ENCODE data around the gene UMODL1.

UMODL1 gene

DNA sequence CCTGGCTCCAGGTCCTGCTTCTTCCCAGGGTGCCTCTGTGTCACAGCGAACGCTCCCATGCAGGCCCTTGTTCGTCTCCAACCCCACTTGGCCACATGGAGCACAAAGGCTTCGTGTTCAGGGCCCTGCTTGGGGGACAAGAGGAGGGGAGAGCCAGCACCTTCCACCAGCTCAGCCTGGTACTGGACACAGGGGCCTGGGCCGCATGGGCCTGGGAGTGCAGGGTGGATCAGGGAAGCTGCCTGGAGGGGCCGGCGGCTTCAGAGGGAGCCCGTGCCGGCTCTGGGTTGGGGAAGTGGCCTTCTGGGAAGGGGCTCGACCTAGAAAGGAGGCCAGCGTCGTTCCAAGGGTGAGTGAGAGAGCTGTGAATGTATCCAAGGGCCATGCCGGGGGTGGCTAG is 53.0 kb downstream of the UMODL1 start:
- no peak for DNase-seq (ENCODE audit: low spot score)
- TF ChIP-seq, protein P1, sequence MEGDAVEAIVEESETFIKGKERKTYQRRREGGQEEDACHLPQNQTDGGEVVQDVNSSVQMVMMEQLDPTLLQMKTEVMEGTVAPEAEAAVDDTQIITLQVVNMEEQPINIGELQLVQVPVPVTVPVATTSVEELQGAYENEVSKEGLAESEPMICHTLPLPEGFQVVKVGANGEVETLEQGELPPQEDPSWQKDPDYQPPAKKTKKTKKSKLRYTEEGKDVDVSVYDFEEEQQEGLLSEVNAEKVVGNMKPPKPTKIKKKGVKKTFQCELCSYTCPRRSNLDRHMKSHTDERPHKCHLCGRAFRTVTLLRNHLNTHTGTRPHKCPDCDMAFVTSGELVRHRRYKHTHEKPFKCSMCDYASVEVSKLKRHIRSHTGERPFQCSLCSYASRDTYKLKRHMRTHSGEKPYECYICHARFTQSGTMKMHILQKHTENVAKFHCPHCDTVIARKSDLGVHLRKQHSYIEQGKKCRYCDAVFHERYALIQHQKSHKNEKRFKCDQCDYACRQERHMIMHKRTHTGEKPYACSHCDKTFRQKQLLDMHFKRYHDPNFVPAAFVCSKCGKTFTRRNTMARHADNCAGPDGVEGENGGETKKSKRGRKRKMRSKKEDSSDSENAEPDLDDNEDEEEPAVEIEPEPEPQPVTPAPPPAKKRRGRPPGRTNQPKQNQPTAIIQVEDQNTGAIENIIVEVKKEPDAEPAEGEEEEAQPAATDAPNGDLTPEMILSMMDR (IDR thresholded peaks at IDR 0.05; ENCODE audit: extremely low read depth, missing control alignments): no peak

DNA sequence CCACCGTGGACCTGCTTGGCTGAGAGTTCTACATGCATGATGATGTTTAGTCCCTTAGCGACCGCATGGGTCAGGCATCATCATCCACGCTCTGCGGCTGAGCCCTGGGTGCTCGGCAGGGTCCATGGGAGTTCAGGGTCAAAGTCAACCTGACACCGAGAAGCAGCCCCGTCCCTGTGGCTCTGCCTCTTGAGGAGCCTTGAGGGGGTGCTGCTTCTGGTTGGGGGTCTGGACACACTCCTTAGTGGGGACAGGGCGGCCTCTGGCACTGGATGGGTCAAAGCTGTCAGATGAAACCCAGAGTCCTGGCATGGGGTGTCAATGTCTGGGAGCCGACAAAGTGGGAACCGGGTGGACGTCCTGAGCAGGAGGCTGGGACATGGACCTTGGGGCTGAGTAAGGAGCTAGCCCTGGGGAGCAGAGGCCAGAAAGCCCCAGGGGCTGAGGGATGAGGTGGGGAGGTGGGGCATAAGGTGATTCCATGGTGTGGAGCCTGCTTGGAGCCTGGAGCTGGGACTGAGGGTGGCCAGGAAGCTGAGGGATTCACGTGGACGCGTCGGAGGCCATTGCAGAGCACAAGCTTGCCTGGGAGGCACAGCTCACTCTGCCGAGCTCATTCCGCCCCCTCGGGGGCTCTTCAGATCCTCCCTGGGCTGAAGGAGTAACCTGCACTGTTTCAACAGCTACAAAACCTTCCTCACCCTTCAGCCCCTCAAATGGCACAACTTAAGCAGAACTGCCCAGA is 53.9 kb downstream of the UMODL1 start:
- no peak for DNase-seq (ENCODE audit: low spot score)
- TF ChIP-seq, protein P1 (IDR thresholded peaks at IDR 0.05; ENCODE audit: extremely low read depth, missing control alignments): no peak

DNA sequence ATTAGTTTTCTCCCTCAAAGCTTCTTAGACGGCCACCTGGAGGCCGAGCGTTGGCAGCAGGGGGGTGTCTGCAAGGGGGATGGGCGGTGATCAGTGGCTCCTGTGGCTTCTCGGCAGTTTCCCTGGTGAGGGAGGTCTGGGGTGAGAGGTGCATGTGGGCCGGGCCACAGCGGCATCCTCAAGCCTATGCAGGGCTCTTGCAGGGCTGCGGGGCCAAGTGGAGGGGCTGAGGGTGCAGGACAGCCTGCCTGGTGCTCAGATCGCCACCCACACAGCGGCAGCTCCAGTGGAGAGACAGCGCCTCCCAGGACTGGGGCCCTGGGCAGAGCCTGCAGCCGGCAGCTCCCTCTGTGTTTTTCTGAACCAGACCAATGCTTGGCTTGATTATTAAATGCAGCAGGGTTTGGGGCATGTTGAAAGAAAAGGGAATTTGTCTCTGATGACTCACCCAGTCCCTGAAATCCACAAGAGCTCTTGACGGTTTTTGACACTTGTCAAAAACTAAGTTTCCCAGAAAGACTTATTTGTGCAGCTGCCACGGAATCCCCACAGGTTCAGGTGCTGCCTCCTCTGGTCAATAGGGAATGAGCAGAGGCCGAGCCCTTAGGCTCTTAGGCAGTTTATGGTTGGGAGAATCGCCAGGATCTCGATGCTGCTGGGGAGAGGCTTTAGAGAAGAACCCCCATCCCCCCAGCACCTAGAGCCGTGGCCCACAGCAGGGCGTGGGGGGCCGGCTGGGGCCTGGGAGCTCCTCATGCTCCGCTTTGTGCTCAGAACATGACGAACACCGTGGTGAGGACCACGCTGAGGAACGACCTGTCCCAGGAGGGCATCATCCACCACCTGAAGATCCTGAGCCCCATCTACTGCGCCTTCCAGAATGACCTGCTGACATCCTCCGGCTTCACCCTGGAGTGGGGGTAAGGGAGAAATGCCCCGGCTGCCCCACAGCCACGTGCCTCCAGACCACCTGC is 54.7 kb downstream of the UMODL1 start:
- TF ChIP-seq, protein P1 (IDR thresholded peaks at IDR 0.05; ENCODE audit: extremely low read depth, missing control alignments): no peak
- no peak for DNase-seq (ENCODE audit: low spot score)

DNA sequence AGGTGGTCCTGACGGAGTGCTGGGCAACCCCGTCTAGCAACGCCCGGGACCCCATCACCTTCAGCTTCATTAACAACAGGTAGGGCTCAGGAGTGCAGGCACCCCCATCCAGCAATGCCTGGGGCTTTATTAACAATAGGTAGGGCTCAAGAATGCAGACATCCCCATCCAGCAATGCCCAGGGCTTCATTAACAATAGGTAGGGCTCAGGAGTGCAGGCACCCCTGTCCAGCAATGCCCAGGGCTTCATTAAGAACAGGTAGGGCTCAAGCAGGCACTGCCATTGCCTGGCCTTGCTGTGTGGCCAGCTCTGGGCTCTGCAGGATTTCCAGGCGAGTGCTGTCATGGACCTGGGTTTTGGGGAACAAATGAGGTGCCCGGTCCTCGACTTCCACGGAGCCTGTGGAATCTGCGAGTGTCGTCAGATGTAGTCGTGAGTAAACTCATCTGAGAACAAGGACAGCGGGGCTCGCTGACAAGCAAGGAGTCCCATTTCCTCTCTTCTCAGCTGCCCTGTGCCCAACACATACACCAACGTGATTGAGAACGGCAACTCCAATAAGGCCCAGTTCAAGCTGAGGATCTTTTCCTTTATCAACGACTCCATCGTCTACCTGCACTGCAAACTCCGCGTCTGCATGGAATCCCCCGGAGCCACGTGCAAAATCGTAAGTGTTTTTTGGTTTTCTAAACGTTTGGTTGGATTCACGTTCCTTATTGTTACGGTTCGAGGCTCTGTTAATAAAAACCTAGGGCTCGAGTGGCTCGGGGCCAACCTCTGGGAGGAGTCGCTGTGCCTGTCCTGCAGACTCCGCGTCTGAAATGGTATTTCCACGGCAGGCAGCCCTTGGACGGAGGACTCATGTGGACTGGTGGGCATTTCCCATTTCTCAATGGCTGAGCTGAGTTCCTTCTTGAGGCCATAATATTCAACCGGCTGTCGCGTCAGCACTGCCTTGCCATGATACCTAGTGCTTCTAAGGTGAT is 56.3 kb downstream of the UMODL1 start:
- TF ChIP-seq, protein P1 (IDR thresholded peaks at IDR 0.05; ENCODE audit: extremely low read depth, missing control alignments): no peak
- no peak for DNase-seq (ENCODE audit: low spot score)

GRCh38 chr21:42129300-42130266 is 58.5 kb downstream of the UMODL1 start:
- no peak for DNase-seq (ENCODE audit: low spot score)
- TF ChIP-seq, protein P1 (IDR thresholded peaks at IDR 0.05; ENCODE audit: extremely low read depth, missing control alignments): no peak

DNA sequence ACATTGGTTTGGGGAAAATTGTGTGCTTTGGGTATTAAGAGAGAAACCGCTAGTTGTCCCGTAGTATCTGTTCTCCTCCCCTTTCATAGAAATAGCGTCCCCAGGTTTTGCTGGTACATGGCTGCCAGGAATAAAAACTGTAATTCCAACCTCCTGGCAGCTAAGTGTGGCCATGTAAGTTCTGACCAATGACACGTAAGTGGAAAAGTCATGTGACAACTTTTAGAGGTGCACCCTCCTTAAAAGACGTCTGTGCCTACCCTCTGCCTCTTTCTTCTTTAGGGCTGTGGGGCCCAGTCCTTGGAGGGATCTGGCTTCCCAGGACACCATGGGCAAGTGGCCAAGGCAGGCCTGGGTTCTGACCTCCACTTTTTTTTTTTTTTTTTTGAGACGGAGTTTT is 59.3 kb downstream of the UMODL1 start:
- TF ChIP-seq, protein P1 (IDR thresholded peaks at IDR 0.05; ENCODE audit: extremely low read depth, missing control alignments): no peak
- DNase-seq (ENCODE audit: low spot score): no peak
